ENCODE measurements around the gene CACNA1C. TPM values are rescaled to one million over a fixed set of nuclear protein-coding genes. Genes with fewer than 3 reads are reported as not detected.

Gene CACNA1C
- total RNA-seq, 4 donors from 2014 or later, result 5.2 to 12.9 (median 6.3) TPM

GRCh38 chr12:2643576-2644135 is 590.9 kb downstream of the CACNA1C start:
- Histone ChIP-seq H3K27me3 (no peaks in the 10 kb centered on the region), H3K4me1 (peaks cover 0 to 15% (median 3%) of the 10 kb centered on the region in 4 donors), H3K27ac (no peak overlapping the region), H3K36me3 (no peaks in the 10 kb centered on the region), H3K4me3 (no peak overlapping the region), H3K9me3 (no peaks in the 10 kb centered on the region)
- WGBS, 2 donors, result 91 to 93% methylated on average over 7 of the region's 7 CpGs
- no peak for TF ChIP-seq EP300 (IDR thresholded peaks at IDR 0.05)
- TF ChIP-seq, protein P1, sequence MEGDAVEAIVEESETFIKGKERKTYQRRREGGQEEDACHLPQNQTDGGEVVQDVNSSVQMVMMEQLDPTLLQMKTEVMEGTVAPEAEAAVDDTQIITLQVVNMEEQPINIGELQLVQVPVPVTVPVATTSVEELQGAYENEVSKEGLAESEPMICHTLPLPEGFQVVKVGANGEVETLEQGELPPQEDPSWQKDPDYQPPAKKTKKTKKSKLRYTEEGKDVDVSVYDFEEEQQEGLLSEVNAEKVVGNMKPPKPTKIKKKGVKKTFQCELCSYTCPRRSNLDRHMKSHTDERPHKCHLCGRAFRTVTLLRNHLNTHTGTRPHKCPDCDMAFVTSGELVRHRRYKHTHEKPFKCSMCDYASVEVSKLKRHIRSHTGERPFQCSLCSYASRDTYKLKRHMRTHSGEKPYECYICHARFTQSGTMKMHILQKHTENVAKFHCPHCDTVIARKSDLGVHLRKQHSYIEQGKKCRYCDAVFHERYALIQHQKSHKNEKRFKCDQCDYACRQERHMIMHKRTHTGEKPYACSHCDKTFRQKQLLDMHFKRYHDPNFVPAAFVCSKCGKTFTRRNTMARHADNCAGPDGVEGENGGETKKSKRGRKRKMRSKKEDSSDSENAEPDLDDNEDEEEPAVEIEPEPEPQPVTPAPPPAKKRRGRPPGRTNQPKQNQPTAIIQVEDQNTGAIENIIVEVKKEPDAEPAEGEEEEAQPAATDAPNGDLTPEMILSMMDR (IDR thresholded peaks at IDR 0.05), result no peak
- no peak for TF ChIP-seq POLR2A (IDR thresholded peaks at IDR 0.05)
- DNase-seq (ENCODE audit: low spot score in 2 of 2), result no peak

GRCh38 chr12:2644683-2645405 is 592.1 kb downstream of the CACNA1C start:
- TF ChIP-seq EP300 (IDR thresholded peaks at IDR 0.05) (no peak), POLR2A (IDR thresholded peaks at IDR 0.05) (no peak)
- TF ChIP-seq, protein P1 (IDR thresholded peaks at IDR 0.05), result no peak
- DNase-seq (ENCODE audit: low spot score in 2 of 2), result no peak
- no peak overlapping the region for H3K27ac ChIP-seq
- no peaks in the 10 kb centered on the region for H3K9me3 ChIP-seq
- H3K27me3 ChIP-seq, result no peaks in the 10 kb centered on the region
- H3K36me3 ChIP-seq, result no peaks in the 10 kb centered on the region
- 51 to 61% methylated on average over 8 of the region's 8 CpGs for WGBS, 2 donors
- H3K4me3 ChIP-seq, result no peak overlapping the region
- H3K4me1 ChIP-seq, result peaks cover 0 to 13% (median 3%) of the 10 kb centered on the region in 4 donors

GRCh38 chr12:2645460-2645859 is 592.7 kb downstream of the CACNA1C start:
- DNase-seq (ENCODE audit: low spot score in 2 of 2), result no peak
- Histone ChIP-seq H3K4me1 (peaks cover 0 to 7% (median under 1%) of the 10 kb centered on the region in 4 donors), H3K4me3 (no peak overlapping the region), H3K36me3 (no peaks in the 10 kb centered on the region), H3K27me3 (no peaks in the 10 kb centered on the region), H3K9me3 (no peaks in the 10 kb centered on the region), H3K27ac (no peak overlapping the region)
- 66 to 74% methylated on average over 8 of the region's 8 CpGs for WGBS, 2 donors
- TF ChIP-seq POLR2A (IDR thresholded peaks at IDR 0.05) (no peak), EP300 (IDR thresholded peaks at IDR 0.05) (no peak)
- TF ChIP-seq, protein P1 (IDR thresholded peaks at IDR 0.05), result no peak

GRCh38 chr12:2646341-2646740 is 593.6 kb downstream of the CACNA1C start:
- no peak for DNase-seq (ENCODE audit: low spot score in 2 of 2)
- no peaks in the 10 kb centered on the region for H3K36me3 ChIP-seq
- H3K9me3 ChIP-seq, result no peaks in the 10 kb centered on the region
- no peak for TF ChIP-seq EP300 (IDR thresholded peaks at IDR 0.05)
- TF ChIP-seq POLR2A (IDR thresholded peaks at IDR 0.05), result no peak
- TF ChIP-seq, protein P1 (IDR thresholded peaks at IDR 0.05), result no peak
- no peak overlapping the region for H3K4me3 ChIP-seq
- H3K27me3 ChIP-seq, result no peaks in the 10 kb centered on the region
- H3K27ac ChIP-seq, result no peak overlapping the region
- 78 to 82% methylated on average over 2 of the region's 2 CpGs for WGBS, 2 donors
- H3K4me1 ChIP-seq, result no peaks in the 10 kb centered on the region

GRCh38 chr12:2647186-2647585 is 594.4 kb downstream of the CACNA1C start:
- H3K9me3 ChIP-seq, result no peaks in the 10 kb centered on the region
- no peak for DNase-seq (ENCODE audit: low spot score in 2 of 2)
- TF ChIP-seq POLR2A (IDR thresholded peaks at IDR 0.05) (no peak), EP300 (IDR thresholded peaks at IDR 0.05) (no peak)
- TF ChIP-seq, protein P1 (IDR thresholded peaks at IDR 0.05), result no peak
- no peak overlapping the region for H3K4me3 ChIP-seq
- H3K36me3 ChIP-seq, result no peaks in the 10 kb centered on the region
- no peak overlapping the region for H3K27ac ChIP-seq
- 78 to 85% methylated on average over 7 of the region's 7 CpGs for WGBS, 2 donors
- no peaks in the 10 kb centered on the region for H3K27me3 ChIP-seq
- no peaks in the 10 kb centered on the region for H3K4me1 ChIP-seq

Measured in tibial nerve (tissue), 4 donors.